ENCODE measurements around the gene PPP2R2C.

The PPP2R2C gene

DNA sequence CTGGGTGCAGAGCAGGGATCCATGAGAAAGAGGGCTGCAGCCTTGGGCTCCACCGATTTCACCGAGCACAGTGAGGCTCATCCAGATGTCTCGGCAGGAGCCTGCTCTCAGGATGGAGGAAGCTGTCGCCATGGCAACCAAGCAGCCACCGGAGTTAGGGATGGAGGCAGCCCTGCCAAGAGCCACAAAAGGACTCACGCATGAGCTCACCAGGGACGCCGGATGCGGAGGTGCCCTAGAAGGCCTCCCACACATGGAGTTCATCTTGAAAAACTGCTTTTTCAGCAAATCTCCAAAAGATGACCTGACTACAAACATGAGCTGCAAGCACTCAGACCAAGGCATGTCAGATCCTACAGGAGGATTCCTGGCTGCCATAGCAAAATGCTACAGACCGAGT lies 112.0 kb downstream of the PPP2R2C start:
- peak; percentile 90 for DNase-seq

DNA sequence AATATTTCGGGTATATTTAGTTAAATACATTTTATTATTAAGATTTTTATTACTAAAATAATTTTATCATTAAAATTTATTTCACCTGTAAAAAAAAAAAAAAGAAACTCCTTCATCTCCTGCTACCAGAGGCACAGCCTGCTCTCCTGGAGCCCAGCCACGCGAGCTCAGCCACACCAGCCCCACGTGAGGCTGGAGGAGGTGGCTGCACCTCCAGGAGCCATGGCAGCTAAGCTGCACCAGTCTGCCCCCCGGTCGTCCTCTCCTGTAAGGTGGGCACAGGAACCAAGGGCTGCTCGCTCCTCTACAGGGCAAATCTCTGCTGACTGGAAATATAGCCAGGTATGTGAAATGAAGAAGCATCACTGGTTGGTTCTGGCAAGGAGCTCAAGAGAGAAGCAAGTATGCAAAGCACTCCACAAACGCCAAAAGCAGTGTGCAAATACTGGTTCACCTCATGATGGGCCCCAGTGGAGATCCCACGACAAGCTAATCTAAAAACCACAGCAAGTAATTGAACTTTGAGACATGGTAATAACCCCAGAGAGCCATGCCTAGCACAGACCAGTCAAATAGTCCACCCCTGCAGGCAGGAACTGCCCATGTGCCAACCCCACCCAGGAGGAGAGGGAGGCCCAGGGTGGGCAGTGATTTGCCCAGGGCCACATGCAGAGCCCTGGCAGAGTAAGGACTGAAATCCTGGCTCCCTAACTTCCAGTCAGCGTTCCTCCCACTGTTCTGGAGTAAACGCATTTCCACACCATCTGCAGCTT lies 112.7 kb downstream of the PPP2R2C start:
- no peak for DNase-seq

DNA sequence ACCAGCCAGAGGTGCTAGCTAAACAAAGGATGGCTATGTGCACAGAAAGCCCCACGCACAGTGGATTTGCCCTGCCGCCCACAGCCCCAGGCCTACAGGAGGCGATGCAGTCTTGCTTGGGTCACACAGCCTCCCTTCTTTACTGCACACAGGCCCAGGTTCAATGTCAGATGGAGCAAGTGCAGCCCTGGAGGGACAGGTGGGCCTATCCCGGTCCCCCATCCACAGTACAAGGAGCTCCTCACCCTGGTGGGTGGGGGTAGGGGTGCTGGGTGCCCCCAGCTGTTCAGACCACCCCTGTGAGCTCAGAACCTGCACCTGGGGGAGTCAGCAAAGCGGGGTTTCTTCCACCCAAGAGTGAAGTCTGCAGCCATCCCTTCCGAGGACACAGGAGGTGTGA lies 114.9 kb downstream of the PPP2R2C start:
- DNase-seq: no peak

DNA sequence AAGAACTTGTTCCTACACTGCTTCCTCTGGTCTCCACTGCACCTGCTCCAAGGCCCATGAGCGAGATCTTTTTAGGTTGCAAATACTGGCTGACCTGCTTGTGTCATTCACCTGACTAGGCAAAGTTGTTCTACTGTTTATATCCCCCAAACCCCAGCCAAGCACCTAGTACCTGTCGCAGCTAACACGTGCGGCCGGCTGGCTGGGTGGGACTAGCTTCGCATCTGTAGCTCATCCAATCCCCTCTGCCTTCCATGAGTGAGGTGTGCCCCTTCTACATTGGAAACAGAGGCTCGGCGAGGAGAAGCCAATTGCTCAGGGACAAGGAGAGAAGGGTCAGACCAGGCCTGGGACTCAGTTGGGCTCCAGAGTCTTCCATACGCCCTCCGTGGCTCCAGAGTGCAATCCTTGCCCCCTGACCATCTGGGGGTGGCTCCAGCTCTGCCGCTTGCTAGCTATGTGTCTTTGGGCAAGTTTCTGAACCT lies 116.3 kb downstream of the PPP2R2C start:
- DNase-seq: no peak

DNA sequence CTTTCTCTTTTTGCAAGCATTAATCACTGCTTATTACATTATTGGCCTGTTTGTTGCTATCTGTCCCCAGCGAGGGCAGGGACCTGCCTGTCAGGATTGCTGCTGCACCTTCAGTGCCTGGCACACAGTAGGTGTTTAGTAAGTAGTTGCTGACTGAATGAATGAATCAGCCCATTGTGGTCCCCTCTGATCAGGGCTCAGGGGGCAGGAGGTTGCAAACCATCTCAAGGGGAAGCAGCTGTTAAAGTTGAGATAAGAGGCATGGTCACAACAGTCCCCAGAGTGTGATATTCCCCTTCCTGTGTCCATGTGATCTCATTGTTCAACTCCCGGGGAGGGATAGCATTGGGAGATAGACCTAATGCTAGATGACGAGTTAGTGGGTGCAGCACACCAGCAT lies 117.4 kb downstream of the PPP2R2C start:
- no peak for DNase-seq

DNA sequence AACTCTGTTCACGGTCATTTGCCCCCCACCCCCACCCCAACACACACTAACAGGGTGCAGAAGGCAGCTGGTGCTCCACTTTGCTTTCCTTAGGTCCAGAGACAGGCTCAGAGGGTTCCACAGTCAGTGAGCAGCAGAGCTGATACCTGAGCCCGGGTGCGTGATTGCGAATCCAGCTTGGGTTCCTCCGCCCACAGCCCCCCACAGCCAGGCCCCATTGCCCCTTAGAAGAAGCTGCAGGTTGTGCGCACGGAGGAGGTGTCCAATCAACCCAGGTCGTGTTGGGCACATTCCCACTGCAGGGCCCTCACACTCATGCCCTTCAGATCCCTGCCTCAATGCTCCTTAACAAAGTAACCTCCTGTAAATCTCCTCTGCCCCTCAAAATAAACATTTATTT lies 117.8 kb downstream of the PPP2R2C start:
- DNase-seq: no peak

DNA sequence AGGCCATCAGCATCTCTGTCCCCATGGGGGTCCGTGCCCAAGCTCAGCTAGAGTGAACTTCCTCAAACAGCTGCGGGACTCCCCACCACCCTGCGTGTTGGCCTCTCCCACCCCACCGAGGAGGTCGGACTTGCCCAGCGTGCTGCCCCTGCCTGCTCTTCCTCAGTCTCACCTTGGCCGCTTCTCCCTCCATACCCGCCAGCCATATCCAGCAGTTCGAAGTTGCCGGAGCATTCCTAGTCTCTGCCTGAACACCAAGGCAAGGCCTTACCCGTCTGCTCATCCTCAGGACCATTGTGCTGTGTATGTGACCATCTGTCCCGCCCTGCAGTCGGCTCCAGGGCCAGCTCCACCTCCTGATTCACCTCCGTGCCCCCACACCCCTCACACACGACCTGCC lies 118.3 kb downstream of the PPP2R2C start:
- DNase-seq: no peak

DNA sequence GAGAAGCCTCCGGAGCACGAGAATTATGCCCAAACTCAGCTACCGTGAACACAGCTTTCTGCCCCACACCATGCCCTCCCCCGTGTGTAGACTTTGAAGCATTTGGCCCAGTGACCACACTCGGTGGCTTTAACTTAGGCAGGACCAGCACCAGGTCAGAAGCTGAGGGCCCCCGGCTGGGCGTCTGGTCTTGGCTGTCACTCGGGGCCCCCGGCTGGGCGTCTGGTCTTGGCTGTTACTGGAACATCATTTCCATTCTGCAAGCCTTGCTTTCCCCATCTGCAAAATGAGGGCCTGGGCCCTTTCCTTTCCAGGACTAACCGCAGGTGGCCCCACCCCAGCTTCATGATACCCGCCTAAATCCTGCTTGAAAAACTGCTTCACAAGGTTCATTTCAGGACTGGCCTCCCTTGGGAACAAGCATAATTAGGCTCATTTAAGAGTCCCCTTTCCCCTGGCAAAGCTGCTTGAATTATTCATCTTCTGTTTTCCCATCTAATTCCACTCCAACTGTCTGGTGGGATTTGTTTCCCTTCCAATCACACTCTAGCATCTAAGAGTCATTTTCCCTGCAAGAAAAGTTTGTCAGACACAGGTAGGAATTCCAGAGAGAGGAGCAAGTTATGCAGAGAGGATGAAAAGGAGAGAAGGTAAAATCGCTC lies 120.3 kb downstream of the PPP2R2C start:
- no peak for DNase-seq

DNA sequence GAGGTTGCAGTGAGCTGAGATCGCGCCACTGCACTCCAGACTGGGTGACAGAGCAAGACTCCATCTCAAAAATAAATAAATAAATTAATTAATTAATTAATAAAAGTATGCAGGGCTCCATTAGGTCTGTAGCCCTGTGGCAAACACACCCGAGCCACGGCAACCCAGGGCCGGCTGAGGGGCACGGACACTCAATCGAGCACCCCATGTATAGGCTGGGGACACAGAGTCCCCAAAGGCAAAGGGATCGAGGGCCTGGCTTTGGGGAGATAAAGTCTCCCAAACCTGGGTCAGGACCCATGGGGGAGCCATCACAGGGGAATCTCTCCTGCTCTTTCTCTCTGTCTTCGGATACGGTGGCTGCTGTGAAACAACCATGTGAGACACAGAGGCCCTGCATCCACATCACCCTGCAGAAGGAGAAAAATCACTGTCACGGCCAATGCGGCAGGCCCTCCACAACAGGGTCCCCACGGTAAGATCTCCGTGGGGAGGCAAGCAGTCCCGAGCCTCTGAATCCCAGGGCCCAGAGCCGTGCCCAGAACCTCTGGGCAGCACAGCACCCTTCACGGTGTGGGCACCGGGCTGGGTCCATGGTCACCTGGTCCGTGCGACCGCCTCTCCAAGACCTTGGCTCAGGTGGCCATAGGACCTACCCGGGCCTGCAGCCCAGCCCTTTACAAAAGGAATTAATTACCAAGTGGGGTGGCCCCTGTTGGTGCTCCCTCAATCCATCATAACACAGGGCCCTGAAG lies 121.0 kb downstream of the PPP2R2C start:
- no peak for DNase-seq

DNA sequence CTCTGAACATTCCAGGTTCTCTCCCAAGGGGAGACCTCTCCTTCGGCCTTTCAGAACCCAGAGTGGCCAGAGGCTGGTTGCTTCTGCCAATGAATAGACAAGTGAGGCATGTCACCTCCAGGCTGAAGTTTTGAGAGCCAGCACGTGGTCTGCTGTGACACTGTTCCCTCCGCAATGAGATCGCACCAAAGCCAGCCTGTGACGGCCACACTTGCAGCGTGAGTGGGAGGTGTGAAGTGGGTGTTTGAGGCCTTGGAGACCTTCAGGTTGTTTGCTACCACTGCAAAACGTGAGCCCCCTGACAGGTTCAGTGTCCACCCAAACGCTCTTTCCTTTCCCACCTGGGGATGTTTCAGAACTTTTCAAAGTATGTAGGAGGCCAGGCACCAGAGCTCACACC lies 121.8 kb downstream of the PPP2R2C start:
- DNase-seq: no peak

DNA sequence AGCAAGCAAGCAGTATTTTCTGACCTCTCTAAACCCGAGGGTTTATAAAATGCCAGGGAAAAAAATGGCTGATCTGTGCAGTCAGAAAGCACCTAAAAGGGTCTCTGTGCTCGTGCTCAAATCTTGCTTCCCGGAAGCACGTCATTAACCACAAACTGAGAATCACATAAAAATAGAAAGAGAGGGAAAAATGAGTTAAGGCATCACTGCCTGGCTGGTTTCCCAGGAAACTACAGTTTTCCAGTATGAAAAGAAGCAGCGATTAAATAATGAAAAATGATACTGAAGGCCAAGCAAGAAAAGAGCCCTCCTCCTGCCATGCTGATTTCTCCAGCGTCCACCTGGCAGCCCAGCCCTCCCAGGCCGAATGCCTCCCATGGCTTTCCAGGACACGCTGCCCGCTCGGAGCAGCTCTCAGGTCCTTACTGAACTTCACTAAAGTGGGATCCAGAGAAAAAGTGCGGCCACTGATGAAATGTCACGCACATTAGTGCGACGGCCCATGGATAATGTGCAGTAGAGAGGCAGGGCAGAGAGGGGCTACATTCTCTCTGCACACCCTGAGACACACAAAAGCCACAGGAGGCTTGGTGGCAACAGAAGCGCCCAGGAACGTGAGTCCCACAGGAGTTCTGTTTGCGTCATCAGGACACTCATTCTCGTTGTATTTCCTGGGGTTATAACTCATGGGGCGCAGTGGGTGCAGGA lies 122.4 kb downstream of the PPP2R2C start:
- DNase-seq: peak; percentile 74

DNA sequence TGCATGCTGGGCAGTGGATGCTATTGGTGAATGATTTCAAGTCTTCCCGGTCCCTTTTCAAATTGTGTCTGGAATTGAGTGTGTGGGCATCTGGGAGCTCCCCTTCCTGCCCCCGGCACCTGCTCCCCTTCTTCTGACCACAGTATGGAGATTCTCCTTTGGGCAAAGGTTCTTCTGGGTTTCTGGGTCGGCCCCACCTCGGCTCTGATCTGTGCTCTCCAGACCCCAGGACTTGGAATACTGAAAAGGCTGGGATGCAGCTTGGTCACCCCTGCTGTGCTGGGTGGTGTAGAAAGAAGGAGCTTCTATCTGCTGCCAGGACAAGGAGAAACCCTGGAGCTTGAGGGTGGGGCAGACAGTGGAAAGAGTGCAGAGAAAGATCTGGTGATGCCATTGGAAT lies 124.0 kb downstream of the PPP2R2C start:
- no peak for DNase-seq

DNA sequence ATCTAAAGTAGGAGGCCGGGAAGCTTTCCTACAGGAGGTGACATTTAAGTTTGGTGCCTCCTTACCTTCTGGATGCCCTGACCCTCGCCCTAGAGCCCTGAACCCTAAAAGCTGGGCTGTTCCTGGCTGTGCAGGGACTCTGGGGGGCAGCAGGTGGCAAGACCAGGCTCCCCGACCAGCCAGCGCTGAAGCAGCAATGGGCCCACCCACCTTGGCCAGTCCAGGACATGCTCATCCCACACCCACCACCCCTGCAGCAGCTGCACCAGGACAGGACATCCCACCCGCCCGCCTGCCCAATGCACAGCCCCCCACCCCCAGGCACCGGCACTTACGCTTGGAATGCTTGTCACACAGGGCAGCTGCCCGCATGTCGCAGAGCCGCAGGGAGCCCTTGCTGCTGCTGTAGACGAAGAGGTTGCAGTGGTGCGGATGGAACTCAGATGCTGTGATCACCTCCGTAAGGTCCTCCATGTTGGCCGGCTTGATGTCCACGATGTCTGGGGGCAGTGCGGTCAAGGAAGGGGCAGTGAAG lies 124.8 kb downstream of the PPP2R2C start:
- no peak for DNase-seq

DNA sequence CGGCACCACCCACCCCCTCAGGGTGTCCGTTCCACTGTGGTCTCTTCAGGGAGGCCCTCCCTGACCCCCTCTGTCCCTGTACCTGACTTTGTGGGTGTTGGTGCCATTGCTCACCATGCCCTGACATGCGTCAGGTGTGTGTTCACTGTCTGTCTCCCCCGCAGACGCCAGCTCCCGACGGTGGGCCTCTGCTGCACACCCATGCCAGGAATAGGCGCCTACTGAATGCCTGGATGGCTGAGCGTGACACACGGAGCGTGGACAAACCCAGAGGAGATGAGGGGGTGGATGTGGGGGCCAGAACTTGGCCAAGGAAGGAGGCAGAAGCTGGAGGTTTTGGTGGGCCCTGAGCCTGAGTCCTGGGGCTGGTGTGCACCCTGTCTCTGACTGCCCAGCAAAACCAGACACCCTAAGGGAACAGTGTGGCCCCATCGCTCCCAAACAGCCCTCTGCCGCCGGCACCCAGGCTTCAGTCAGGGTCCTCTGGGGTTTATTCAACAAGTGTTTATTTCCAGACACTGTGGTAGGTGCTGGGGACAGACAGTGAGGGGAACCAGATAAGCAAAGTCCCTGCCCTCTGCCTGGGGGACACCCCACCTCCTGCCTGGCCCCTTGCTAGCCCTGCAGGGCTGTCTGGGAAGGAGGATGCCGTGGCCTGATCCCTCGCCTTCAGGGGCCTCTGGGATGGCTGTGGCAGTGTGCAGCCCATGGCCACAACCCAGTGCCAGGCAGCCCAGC lies 125.9 kb downstream of the PPP2R2C start:
- DNase-seq: no peak

DNA sequence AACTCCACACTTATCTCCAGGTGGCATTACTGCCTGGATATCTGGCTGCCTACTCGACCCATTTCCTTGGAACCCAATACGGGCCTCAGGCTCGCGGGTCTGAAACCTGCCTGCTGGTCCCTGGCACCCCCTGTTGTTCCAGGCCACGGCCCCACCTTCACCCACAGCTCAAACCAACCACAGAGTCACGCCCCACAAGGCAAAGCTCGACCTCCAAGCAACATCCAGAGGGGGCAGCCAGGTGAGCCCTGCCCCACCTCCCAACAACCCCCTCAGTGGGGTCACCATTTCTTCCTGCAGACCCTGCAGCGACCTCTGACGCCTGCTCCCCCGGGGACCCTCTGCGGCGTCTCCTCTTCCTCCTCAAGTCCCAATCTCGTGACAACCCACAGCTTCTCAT lies 126.5 kb downstream of the PPP2R2C start:
- DNase-seq: no peak

DNA sequence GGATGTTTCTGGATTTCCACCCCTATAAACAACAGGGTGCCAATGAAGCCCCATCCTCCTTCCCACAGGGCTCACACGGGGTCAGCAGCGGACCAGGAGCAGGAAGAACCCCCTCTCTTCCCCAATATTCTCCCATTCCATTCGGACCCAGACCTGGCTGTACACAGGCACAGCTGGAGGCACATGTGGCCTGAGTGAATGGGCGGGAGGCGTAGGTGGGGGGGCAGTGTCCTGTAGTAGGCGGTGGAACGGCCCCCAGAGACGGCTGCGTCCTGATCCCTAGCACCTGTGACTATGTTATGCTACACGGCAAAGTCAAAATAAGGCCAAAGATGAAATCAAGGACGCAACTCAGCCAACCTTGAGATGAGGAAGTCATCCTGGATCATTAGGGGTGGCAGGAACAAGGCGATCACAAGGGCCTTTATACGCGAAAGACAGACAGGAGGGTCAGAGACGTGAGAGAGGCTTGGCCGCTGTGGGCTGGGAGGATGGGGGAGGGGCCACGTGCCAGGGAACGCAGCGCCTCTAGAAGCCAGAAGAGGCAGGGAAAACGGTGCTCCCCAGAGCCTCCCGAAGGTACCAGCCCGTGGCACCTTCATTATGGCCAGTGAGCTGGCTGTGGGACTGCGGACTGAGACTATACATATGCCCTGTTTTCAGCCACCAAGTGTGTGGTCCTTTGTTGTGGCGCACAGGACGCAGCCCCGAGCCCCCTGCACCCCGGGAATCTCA lies 127.2 kb downstream of the PPP2R2C start:
- no peak for DNase-seq

DNA sequence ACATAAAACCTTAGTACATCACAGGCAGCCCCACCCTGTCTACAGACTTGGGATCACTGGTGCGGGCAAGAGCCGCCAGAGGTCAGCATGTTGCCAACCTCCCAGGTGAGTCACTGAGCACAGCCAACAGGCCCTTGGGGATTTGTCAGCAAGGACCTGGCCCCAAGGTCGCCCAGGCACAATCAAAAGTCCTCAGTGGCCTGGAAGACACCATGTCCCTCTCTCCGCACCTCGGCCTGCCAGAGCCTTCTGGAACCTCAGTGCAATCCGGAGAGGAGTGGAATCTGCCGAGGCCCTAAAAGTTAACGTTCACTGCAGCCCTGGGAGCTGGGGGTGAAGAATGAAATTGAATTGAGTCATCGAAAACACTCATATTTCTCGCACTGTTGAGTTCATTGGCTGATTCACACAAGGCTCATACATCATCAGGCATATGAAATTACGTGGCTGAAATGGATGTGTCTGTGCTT lies 128.4 kb downstream of the PPP2R2C start:
- DNase-seq: no peak

DNA sequence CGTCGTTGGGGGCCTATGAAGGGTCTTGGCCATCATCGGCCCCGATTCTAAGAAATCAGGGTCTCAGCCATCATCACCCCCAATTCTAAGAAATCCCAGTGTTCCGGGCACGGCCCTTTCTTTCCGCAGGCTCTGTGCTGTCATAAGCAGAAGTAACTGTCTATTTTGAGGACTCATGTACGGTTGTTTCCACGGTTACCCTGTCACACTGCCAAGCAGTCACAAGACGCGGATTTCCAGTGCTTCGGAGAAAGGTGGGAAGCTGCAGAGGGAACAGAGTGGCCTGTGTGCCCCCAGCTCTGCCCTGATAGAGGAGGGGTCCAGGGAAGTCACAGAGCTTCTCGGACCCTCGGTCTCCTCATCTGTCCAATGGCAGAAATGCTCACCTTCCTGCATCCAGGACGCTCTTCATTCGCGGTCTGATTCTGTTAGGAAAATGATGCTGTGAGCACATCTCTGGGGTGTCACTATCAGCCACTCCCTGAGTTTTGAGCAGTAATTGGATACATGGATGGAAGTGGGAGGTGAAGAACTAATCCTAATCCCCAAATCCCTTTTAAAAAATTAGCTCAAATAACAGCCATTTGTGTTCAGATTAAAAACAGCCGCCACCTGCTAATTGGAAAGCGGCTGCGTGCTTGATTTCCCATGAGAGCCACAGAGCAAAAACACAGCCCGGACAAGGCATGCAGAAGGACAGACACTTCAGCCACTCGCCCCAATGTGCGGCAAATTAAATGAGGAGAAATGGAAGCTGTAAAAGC lies 129.7 kb downstream of the PPP2R2C start:
- DNase-seq: peak; percentile 75

DNA sequence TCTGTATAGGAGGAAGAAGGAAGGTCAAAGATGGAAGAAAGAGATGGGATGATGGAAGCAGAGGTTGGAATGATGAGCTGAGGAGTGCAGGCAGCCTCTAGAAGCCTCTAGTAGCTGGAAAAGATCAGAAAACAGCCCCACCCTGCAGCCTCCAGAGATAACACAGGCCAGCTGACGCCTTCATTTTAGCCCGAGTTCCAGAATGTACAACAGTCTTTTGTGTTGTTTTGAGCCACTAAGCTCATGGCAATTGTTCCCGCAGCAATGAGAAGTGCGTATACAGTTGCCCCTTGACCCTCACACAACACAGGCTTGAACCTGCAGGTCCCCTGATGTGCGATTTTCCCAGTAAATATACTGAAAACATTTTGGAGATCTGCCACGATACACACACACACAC lies 130.7 kb downstream of the PPP2R2C start:
- no peak for DNase-seq

DNA sequence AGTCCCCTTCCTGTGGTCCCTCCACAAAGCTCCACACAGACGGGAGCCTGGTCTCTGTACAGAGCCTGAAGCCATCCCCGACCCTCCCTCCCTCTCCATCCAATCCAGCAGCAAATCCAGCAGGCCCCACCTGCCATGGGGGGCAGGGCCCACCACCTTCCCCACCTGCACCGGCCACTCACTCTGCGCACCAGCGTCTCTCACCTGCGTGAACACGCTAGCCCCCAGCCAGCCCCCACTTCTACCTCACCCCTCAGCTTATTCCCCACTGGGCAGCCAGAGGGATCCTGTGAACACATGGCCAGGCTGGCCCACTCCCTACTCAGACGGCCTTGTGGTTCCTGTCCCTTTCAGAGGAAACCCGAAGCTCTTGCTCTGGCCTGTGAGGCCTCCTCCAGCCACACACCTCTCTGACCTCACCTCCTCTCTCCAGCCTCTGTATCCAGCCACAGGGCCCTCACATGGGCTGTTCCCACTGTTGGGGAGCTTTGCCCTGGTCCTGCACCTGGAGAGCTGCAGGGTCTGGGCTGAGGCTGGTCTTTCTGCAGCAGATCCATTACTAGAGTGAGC lies 131.9 kb downstream of the PPP2R2C start:
- DNase-seq: no peak
